Spleen (tissue), 7 donors: ENCODE data around the gene KNG1.

Experiments used
- CTCF ChIP-seq, 11 experiments: fragments of 200-600 bp in 7 of 11; fragments of 450-650 bp in 4 of 11; sonication (generic) in 4 of 11; IDR thresholded peaks in 8 of 11; conservative IDR thresholded peaks in 3 of 11; 1 replicate in 7 of 11; 2 replicates in 4 of 11; pipeline versions ENCODE4 v1.4.0 to v1.8.0; 2016 to 2021; ENCODE audit warnings: antibody characterized with exemption in 11 of 11, inconsistent platforms in 4 of 11, mild to moderate bottlenecking in 1 of 11
- POLR2A ChIP-seq, 3 donors: fragments of 450-650 bp; IDR thresholded peaks; one replicate each; pipeline ENCODE4 v1.5.1; 2017; ENCODE audit warnings: antibody characterized with exemption in 3 of 3, mild to moderate bottlenecking in 1 of 3
- POLR2AphosphoS5 ChIP-seq, 3 donors: sonication (generic); formaldehyde crosslinking; IDR thresholded peaks; one replicate each; pipeline ENCODE4 v1.5.1; 2017; ENCODE audit warnings: antibody characterized with exemption in 3 of 3
- donor health status: DM: no; HTN: no; CAD: no; lungs with moderate emphysema.
- donor health status: DM: no; HTN: no; CAD: no.
- donor health status: DM: no; HTN: no; CAD: no.

- TF ChIP-seq POLR2A (IDR thresholded peaks at IDR 0.05), result no peak
- no peak for TF ChIP-seq CTCF (IDR thresholded peaks at IDR 0.05 in 8 of 11, conservative IDR thresholded peaks at IDR 0.05 in 3 of 11)
- no peak for TF ChIP-seq POLR2AphosphoS5 (IDR thresholded peaks at IDR 0.05)
These were observed 30.0 kb upstream of the KNG1 start for GRCh38 chr3:186687120-186687651.
